ENCODE data around the gene ZBTB37. TPM values are rescaled to one million over a fixed set of nuclear protein-coding genes. Genes with fewer than 3 reads are reported as not detected.
"Not testable (repeated sequence)": the region's sequence is repeated elsewhere in the genome, so short reads cannot be mapped to it uniquely, and the experiment has no call there.

ZBTB37 gene
- 1 to 10 TPM; 9.3 to 9.4 TPM for total RNA-seq
- long read RNA-seq, partial matches to known transcripts: 0 of 1 reads
- long read RNA-seq, other reads (novel, unspliced or antisense): 1 of 1 reads

- ATAC-seq (peak; percentile 60 to 85), DNase-seq (peak; percentile 91)
- intact Hi-C loops (cut with DNase I): no loop called here
These were observed at the start of gene ZBTB37 for GRCh38 chr1:173868266-173869020. Gene ZBTB37, plus strand, starts transcription at chr1:173868380. Its CDS starts 1,846 bp downstream, at chr1:173870226.

- ATAC-seq: no peak
- intact Hi-C loops (cut with DNase I): no loop called here
- DNase-seq: no peak
These were observed 49.7 kb upstream of the ZBTB37 start for GRCh38 chr1:173818459-173818858.

GRCh38 chr1:173821680-173822079 lies 46.5 kb upstream of the ZBTB37 start:
- intact Hi-C loops (cut with DNase I): loop anchor here (5.0 to 10.0 kb wide), 2 partner anchors 344 to 397 kb away; partner anchors contain the start of gene PRDX6 (in 1 of the 2)
- no peak for DNase-seq
- ATAC-seq: no peak

- DNase-seq: no peak
- no peak for ATAC-seq
- intact Hi-C loops (cut with DNase I): loop anchor here (2.0 to 10.0 kb wide), 3 partner anchors 347 to 403 kb away; partner anchors contain the start of gene PRDX6 (in 1 of the 2)
These were observed 44.3 kb upstream of the ZBTB37 start for GRCh38 chr1:173823781-173824314.

- intact Hi-C loops (cut with DNase I): loop anchor here (2.0 to 10.0 kb wide), 3 partner anchors 347 to 404 kb away; partner anchors contain the start of gene PRDX6 (in 1 of the 2)
- ATAC-seq (peak; percentile 97 to 99), DNase-seq (peak; percentile 98)
These were observed 43.7 kb upstream of the ZBTB37 start, which contains the start of the genes CENPL and DARS2 for GRCh38 chr1:173824315-173825081. Gene CENPL, minus strand, starts transcription at chr1:173824883. Its CDS starts 13,584 bp downstream, at chr1:173811299. Gene DARS2, plus strand, starts transcription at chr1:173824673. Its CDS starts 557 bp downstream, at chr1:173825230.

- ATAC-seq: no peak
- no peak for DNase-seq
- intact Hi-C loops (cut with DNase I): loop anchor here in 1 of 2 donors (10.0 kb wide), 1 partner anchor 403 kb away; no protein-coding TSS in a partner anchor
These were observed 40.6 kb upstream of the ZBTB37 start for GRCh38 chr1:173827611-173828010.

- no peak for ATAC-seq
- intact Hi-C loops (cut with DNase I): no loop called here
- DNase-seq: no peak
These were observed 35.4 kb upstream of the ZBTB37 start for GRCh38 chr1:173832748-173833147.

GRCh38 chr1:173852105-173852504 lies 16.1 kb upstream of the ZBTB37 start:
- ATAC-seq (no peak), DNase-seq (no peak)
- intact Hi-C loops (cut with DNase I): no loop called here

GRCh38 chr1:173853074-173853473 lies 15.1 kb upstream of the ZBTB37 start:
- ATAC-seq (peak in 1 of 2 donors; percentile 57), DNase-seq (no peak)
- intact Hi-C loops (cut with DNase I): no loop called here

- ATAC-seq (no peak), DNase-seq (no peak)
- intact Hi-C loops (cut with DNase I): no loop called here
These were observed 12.2 kb upstream of the ZBTB37 start for GRCh38 chr1:173856014-173856413.

- ATAC-seq (no peak), DNase-seq (no peak)
- intact Hi-C loops (cut with DNase I): no loop called here
These were observed 11.3 kb upstream of the ZBTB37 start for GRCh38 chr1:173856903-173857302.

- DNase-seq (no peak), ATAC-seq (no peak)
- intact Hi-C loops (cut with DNase I): no loop called here
These were observed 10.7 kb upstream of the ZBTB37 start for GRCh38 chr1:173857363-173857917.

GRCh38 chr1:173859547-173859946 lies 8.6 kb upstream of the ZBTB37 start:
- intact Hi-C loops (cut with DNase I); DNase-seq; ATAC-seq: not testable (repeated sequence)

- no peak for ATAC-seq
- intact Hi-C loops (cut with DNase I): no loop called here
These were observed 8.1 kb upstream of the ZBTB37 start for GRCh38 chr1:173860065-173860464.

GRCh38 chr1:173861731-173862145 lies 6.4 kb upstream of the ZBTB37 start:
- DNase-seq: no peak
- intact Hi-C loops (cut with DNase I): no loop called here
- peak in 1 of 2 donors; percentile 8 for ATAC-seq

More at GRCh38 chr1:173860065-173860464, 8.1 kb upstream of the ZBTB37 start:
- DNase-seq: no peak

GRCh38 chr1:173862146-173862768 lies 5.9 kb upstream of the ZBTB37 start:
- intact Hi-C loops (cut with DNase I); DNase-seq; ATAC-seq: not testable (repeated sequence)

- ATAC-seq: no peak
- no peak for DNase-seq
- intact Hi-C loops (cut with DNase I): no loop called here
These were observed 5.4 kb upstream of the ZBTB37 start for GRCh38 chr1:173862769-173863223.

Measured in left cardiac atrium (tissue), 4 donors.